GM18868 (cell line): ENCODE results near the gene GRIK4.

Experiments used
- ATAC-seq: cut with Tn5 transposase; IDR thresholded peaks from one replicate; pipeline ENCODE4 v1.9.1; 2021; ENCODE audit warnings: mild to moderate bottlenecking, moderate library complexity; ENCODE audit not compliant: unreplicated experiment

The GRIK4 gene

GRCh38 chr11:120929090-120929489 lies 417.5 kb downstream of the GRIK4 start:
- no peak for ATAC-seq

GRCh38 chr11:120929664-120930154 lies 418.2 kb downstream of the GRIK4 start:
- ATAC-seq: no peak

GRCh38 chr11:120931057-120931779 lies 419.7 kb downstream of the GRIK4 start:
- ATAC-seq: no peak

GRCh38 chr11:120932305-120932915 lies 420.9 kb downstream of the GRIK4 start:
- no peak for ATAC-seq

- no peak for ATAC-seq
Observed at GRCh38 chr11:120936356-120936755, 424.8 kb downstream of the GRIK4 start.

- ATAC-seq: no peak
Observed at GRCh38 chr11:120937501-120937900, 426.0 kb downstream of the GRIK4 start.

- no peak for ATAC-seq
Observed at GRCh38 chr11:120938260-120938659, 426.7 kb downstream of the GRIK4 start.

GRCh38 chr11:120940160-120940848 lies 428.8 kb downstream of the GRIK4 start:
- ATAC-seq: no peak

GRCh38 chr11:120941000-120941399 lies 429.5 kb downstream of the GRIK4 start:
- no peak for ATAC-seq

GRCh38 chr11:120942701-120943100 lies 431.2 kb downstream of the GRIK4 start:
- no peak for ATAC-seq

- ATAC-seq: no peak
Observed at GRCh38 chr11:120945042-120945441, 433.5 kb downstream of the GRIK4 start.

GRCh38 chr11:120950880-120951279 lies 439.3 kb downstream of the GRIK4 start:
- ATAC-seq: no peak

- ATAC-seq: peak; percentile 54
Observed at GRCh38 chr11:120952461-120953434, 441.2 kb downstream of the GRIK4 start.

GRCh38 chr11:120954381-120954780 lies 442.8 kb downstream of the GRIK4 start:
- ATAC-seq: no peak

GRCh38 chr11:120956710-120957495 lies 445.4 kb downstream of the GRIK4 start:
- no peak for ATAC-seq

GRCh38 chr11:120958185-120958584 lies 446.6 kb downstream of the GRIK4 start:
- ATAC-seq: no peak

GRCh38 chr11:120959189-120959588 lies 447.6 kb downstream of the GRIK4 start:
- ATAC-seq: no peak

GRCh38 chr11:120964857-120965256 lies 453.3 kb downstream of the GRIK4 start:
- ATAC-seq: no peak

- no peak for ATAC-seq
Observed at GRCh38 chr11:120966840-120967239, 455.3 kb downstream of the GRIK4 start.

- ATAC-seq: no peak
Observed at GRCh38 chr11:120969993-120970392, 458.4 kb downstream of the GRIK4 start.
